NCI-H446 treated with DMSO at 0.1 percent for 48 hours (cell line): ENCODE results near the gene KLHL29.

ENCODE experiments used
- DNase-seq: peaks from one replicate; lab custom pipeline; 2025; lab: John Stamatoyannopoulos, UW

KLHL29 gene

GRCh38 chr2:23531280-23531679 lies 146.3 kb downstream of the KLHL29 start:
- DNase-seq = no peak

- DNase-seq = no peak
Measured at GRCh38 chr2:23531881-23532280, 146.9 kb downstream of the KLHL29 start.

GRCh38 chr2:23532391-23533337 lies 147.7 kb downstream of the KLHL29 start:
- peak; percentile 67 for DNase-seq

GRCh38 chr2:23533338-23533695 lies 148.3 kb downstream of the KLHL29 start:
- peak; percentile 55 for DNase-seq

- no peak for DNase-seq
Measured at GRCh38 chr2:23534771-23535170, 149.8 kb downstream of the KLHL29 start.

GRCh38 chr2:23536326-23536725 lies 151.3 kb downstream of the KLHL29 start:
- DNase-seq = peak; percentile 44

GRCh38 chr2:23537991-23538390 lies 153.0 kb downstream of the KLHL29 start:
- no peak for DNase-seq

- DNase-seq = no peak
Measured at GRCh38 chr2:23538566-23538965, 153.6 kb downstream of the KLHL29 start.

GRCh38 chr2:23540804-23541360 lies 155.9 kb downstream of the KLHL29 start:
- DNase-seq = no peak

- DNase-seq = peak; percentile 78
Measured at GRCh38 chr2:23541503-23542229, 156.7 kb downstream of the KLHL29 start.

- no peak for DNase-seq
Measured at GRCh38 chr2:23542230-23542789, 157.3 kb downstream of the KLHL29 start.

- no peak for DNase-seq
Measured at GRCh38 chr2:23543302-23543701, 158.3 kb downstream of the KLHL29 start.

- no peak for DNase-seq
Measured at GRCh38 chr2:23543728-23544127, 158.7 kb downstream of the KLHL29 start.

GRCh38 chr2:23544589-23545295 lies 159.8 kb downstream of the KLHL29 start:
- no peak for DNase-seq

- DNase-seq = peak; percentile 43
Measured at GRCh38 chr2:23545396-23545795, 160.4 kb downstream of the KLHL29 start.

GRCh38 chr2:23545811-23546210 lies 160.8 kb downstream of the KLHL29 start:
- peak; percentile 44 for DNase-seq

- DNase-seq = no peak
Measured at GRCh38 chr2:23546913-23547312, 161.9 kb downstream of the KLHL29 start.

- DNase-seq = no peak
Measured at GRCh38 chr2:23547725-23548124, 162.7 kb downstream of the KLHL29 start.

GRCh38 chr2:23548143-23548769 lies 163.3 kb downstream of the KLHL29 start:
- DNase-seq = no peak

- peak; percentile 79 for DNase-seq
Measured at GRCh38 chr2:23549051-23549450, 164.1 kb downstream of the KLHL29 start.

GRCh38 chr2:23549821-23550530 lies 165.0 kb downstream of the KLHL29 start:
- no peak for DNase-seq
